Measurements from ENCODE around the gene FGD5. TPM values are rescaled to one million over a fixed set of nuclear protein-coding genes. Genes with fewer than 3 reads are reported as not detected.

Gene FGD5
- total and polyA plus RNA-seq, 2 experiments from 2014 or later: 7.4 to 12.2 TPM

- no peak for TF ChIP-seq ZNF462 (CRISPR knock-in tag; IDR thresholded peaks at IDR 0.05)
Measured at GRCh38 chr3:14786369-14786768, 32.4 kb upstream of the FGD5 start (continued).

GRCh38 chr3:14787630-14788029 is 31.1 kb upstream of the FGD5 start:
- no peaks in the 10 kb centered on the region for H4K20me1 ChIP-seq (replicated peaks; ENCODE audit: insufficient read depth)
- H3K79me2 ChIP-seq (replicated peaks; ENCODE audit: insufficient read depth): no peaks in the 10 kb centered on the region
- no peak overlapping the region for H3K4me2 ChIP-seq
- Mint-ChIP-seq H3K36me3 (ENCODE audit: low read depth) (no peaks in the 10 kb centered on the region), H3K4me1 (peaks cover 19% of the 10 kb centered on the region; the same call in 2 of the 3 replicates), H3K27ac (no peak overlapping the region), H3K27me3 (ENCODE audit: insufficient read depth, low read depth, poor library complexity) (peaks cover 8% of the 10 kb centered on the region), H3K9me3 (no peaks in the 10 kb centered on the region; the same call in 2 of the 3 replicates), H3K4me3 (no peak overlapping the region)
- no peak overlapping the region for H2AFZ ChIP-seq
- H3F3A ChIP-seq (replicated peaks; ENCODE audit: low read depth): no peaks in the 10 kb centered on the region
- no peak overlapping the region for H3K27ac ChIP-seq (ENCODE audit: low read depth)
- no peak for ATAC-seq
- H3K4me1 ChIP-seq (ENCODE audit: insufficient read depth): peaks cover 6% of the 10 kb centered on the region
- TF ChIP-seq STAT1 (IDR thresholded peaks at IDR 0.05; ENCODE audit: unreplicated experiment) (no peak), CREB1 (CRISPR knock-in tag; IDR thresholded peaks at IDR 0.05; ENCODE audit: low read depth) (no peak)
- H3K4me3 ChIP-seq: no peak overlapping the region
- DNase-seq (ENCODE audit: low spot score): no peak
- no peaks in the 10 kb centered on the region for H3K36me3 ChIP-seq (ENCODE audit: insufficient read depth)
- no peaks in the 10 kb centered on the region for H3K9me2 ChIP-seq (ENCODE audit: insufficient read depth)
- H3K27me3 ChIP-seq (ENCODE audit: insufficient read depth): no peaks in the 10 kb centered on the region

- Mint-ChIP-seq H3K4me3 (no peak overlapping the region), H3K36me3 (ENCODE audit: low read depth) (no peaks in the 10 kb centered on the region), H3K4me1 (peaks cover 16% of the 10 kb centered on the region; the same call in 2 of the 3 replicates), H3K9me3 (no peaks in the 10 kb centered on the region; the same call in 2 of the 3 replicates), H3K27me3 (ENCODE audit: insufficient read depth, low read depth, poor library complexity) (peaks cover 10% of the 10 kb centered on the region), H3K27ac (no peak overlapping the region)
- Histone ChIP-seq H3K36me3 (ENCODE audit: insufficient read depth) (no peaks in the 10 kb centered on the region), H4K20me1 (replicated peaks; ENCODE audit: insufficient read depth) (no peaks in the 10 kb centered on the region), H3F3A (replicated peaks; ENCODE audit: low read depth) (no peaks in the 10 kb centered on the region), H3K79me2 (replicated peaks; ENCODE audit: insufficient read depth) (no peaks in the 10 kb centered on the region), H3K4me3 (no peak overlapping the region), H3K27me3 (ENCODE audit: insufficient read depth) (no peaks in the 10 kb centered on the region), H3K27ac (ENCODE audit: low read depth) (no peak overlapping the region), H3K9me2 (ENCODE audit: insufficient read depth) (no peaks in the 10 kb centered on the region), H2AFZ (no peak overlapping the region), H3K4me2 (no peak overlapping the region), H3K4me1 (ENCODE audit: insufficient read depth) (peaks cover 6% of the 10 kb centered on the region)
- ATAC-seq (no peak), DNase-seq (ENCODE audit: low spot score) (no peak)
- no peak for TF ChIP-seq EZH2phosphoT487 (IDR thresholded peaks at IDR 0.05; ENCODE audit: unreplicated experiment)
- no peak for TF ChIP-seq STAT1 (IDR thresholded peaks at IDR 0.05; ENCODE audit: unreplicated experiment)
- TF ChIP-seq ETS1 (IDR thresholded peaks at IDR 0.05): no peak
- no peak for TF ChIP-seq JUNB (IDR thresholded peaks at IDR 0.05; ENCODE audit: unreplicated experiment)
- TF ChIP-seq REST (IDR thresholded peaks at IDR 0.05; ENCODE audit: unreplicated experiment): no peak
Measured at GRCh38 chr3:14788644-14789043, 30.1 kb upstream of the FGD5 start.
